PC-3 (cell line): ENCODE results near the gene RPS5.

Source experiments
- CTCF ChIP-seq: fragments of 300-600 bp; sonication (generic); conservative IDR thresholded peaks from 2 replicates; pipeline ENCODE4 v1.5.1; 2017; ENCODE audit warnings: antibody characterized with exemption, low read depth, mild to moderate bottlenecking, low read length
- EZH2phosphoT487 ChIP-seq: fragments of 300-600 bp; sonication (generic); IDR thresholded peaks from 2 replicates; pipeline ENCODE4 v1.6.1; 2018; ENCODE audit warnings: mild to moderate bottlenecking, antibody characterized with exemption, low read length, borderline replicate concordance

GRCh38 chr19:58440556-58440955 lies 53.5 kb downstream of the RPS5 start:
- TF ChIP-seq CTCF (no peak), EZH2phosphoT487 (no peak)
